HEK293 (cell line): ENCODE results near the gene MED13L.
A peak's percentile ranks its signal among the peaks of the same experiment; 100 is the strongest.

Source experiments
- GLI2 ChIP-seq: fragments of 450-650 bp; formaldehyde crosslinking; IDR thresholded peaks from 2 replicates; pipeline ENCODE4; 2017; ENCODE audit warnings: missing biosample characterization, missing genetic modification characterization, low read depth, borderline replicate concordance
- GLIS1 ChIP-seq: fragments of 450-650 bp; formaldehyde crosslinking; IDR thresholded peaks from 2 replicates; pipeline ENCODE4 v1.5.1; 2016; ENCODE audit warnings: missing biosample characterization, missing genetic modification characterization
- PRDM6 ChIP-seq: fragments of 450-650 bp; formaldehyde crosslinking; IDR thresholded peaks from 2 replicates; pipeline ENCODE4 v1.5.1; 2017; ENCODE audit warnings: missing biosample characterization, missing genetic modification characterization
- SP2 ChIP-seq: fragments of 450-650 bp; formaldehyde crosslinking; IDR thresholded peaks from 2 replicates; pipeline ENCODE4 v1.5.1; 2016; ENCODE audit warnings: missing biosample characterization, missing genetic modification characterization
- TSHZ1 ChIP-seq: fragments of 450-650 bp; formaldehyde crosslinking; IDR thresholded peaks from 2 replicates; pipeline ENCODE4 v1.5.1; 2016; ENCODE audit warnings: missing biosample characterization, missing genetic modification characterization, borderline replicate concordance
- YY1 ChIP-seq: fragments of 450-650 bp; formaldehyde crosslinking; IDR thresholded peaks from 2 replicates; pipeline ENCODE4 v1.5.1; 2018; ENCODE audit warnings: missing biosample characterization, missing genetic modification characterization
- ZBTB11 ChIP-seq: fragments of 450-650 bp; formaldehyde crosslinking; conservative IDR thresholded peaks from 2 replicates; pipeline ENCODE4 v1.5.1; 2016; ENCODE audit warnings: low read depth, missing biosample characterization, missing genetic modification characterization
- ZFP3 ChIP-seq: fragments of 450-650 bp; formaldehyde crosslinking; IDR thresholded peaks from 2 replicates; pipeline ENCODE4 v1.5.1; 2016; ENCODE audit warnings: low read depth, missing biosample characterization, missing genetic modification characterization
- ZNF146 ChIP-seq: fragments of 450-650 bp; formaldehyde crosslinking; IDR thresholded peaks from 2 replicates; pipeline ENCODE4 v1.5.1; 2016; ENCODE audit warnings: missing biosample characterization, missing genetic modification characterization
- ZNF221 ChIP-seq: fragments of 450-650 bp; formaldehyde crosslinking; IDR thresholded peaks from 2 replicates; pipeline ENCODE4 v1.5.1; 2017; ENCODE audit warnings: missing biosample characterization, missing genetic modification characterization, borderline replicate concordance
- ZNF248 ChIP-seq: fragments of 450-650 bp; formaldehyde crosslinking; IDR thresholded peaks from 2 replicates; pipeline ENCODE4 v1.5.1; 2017; ENCODE audit warnings: missing biosample characterization, missing genetic modification characterization
- ZNF26 ChIP-seq: fragments of 450-650 bp; formaldehyde crosslinking; IDR thresholded peaks from 2 replicates; pipeline ENCODE4 v1.5.1; 2016; ENCODE audit warnings: missing biosample characterization, missing genetic modification characterization
- ZNF274 ChIP-seq, 2 experiments: fragments of 200-500 bp in 1 of 2; fragments of 450-650 bp in 1 of 2; sonication (Bioruptor generic) in 1 of 2; formaldehyde crosslinking in 1 of 2; IDR thresholded peaks; 2 replicates each; pipeline versions ENCODE4 v1.5.1 to v1.6.1; 2014 to 2016; ENCODE audit warnings: borderline replicate concordance in 1 of 2, inconsistent platforms in 1 of 2, low read length in 1 of 2, missing biosample characterization in 1 of 2, missing genetic modification characterization in 1 of 2
- ZNF311 ChIP-seq: fragments of 450-650 bp; formaldehyde crosslinking; IDR thresholded peaks from 2 replicates; pipeline ENCODE4 v1.5.1; 2017; ENCODE audit warnings: missing biosample characterization, missing genetic modification characterization, borderline replicate concordance
- ZNF423 ChIP-seq: fragments of 450-650 bp; formaldehyde crosslinking; IDR thresholded peaks from 2 replicates; pipeline ENCODE4 v1.5.1; 2016; ENCODE audit warnings: missing biosample characterization, missing genetic modification characterization
- ZNF561 ChIP-seq: fragments of 450-650 bp; IDR thresholded peaks from 2 replicates; pipeline ENCODE4 v1.5.1; 2018; ENCODE audit warnings: missing biosample characterization, missing genetic modification characterization, borderline replicate concordance
- ZNF580 ChIP-seq: fragments of 450-650 bp; formaldehyde crosslinking; IDR thresholded peaks from 2 replicates; pipeline ENCODE4 v1.5.1; 2016; ENCODE audit warnings: missing biosample characterization, missing genetic modification characterization
- ZNF585B ChIP-seq: fragments of 450-650 bp; formaldehyde crosslinking; IDR thresholded peaks from 2 replicates; pipeline ENCODE4 v1.5.1; 2016; ENCODE audit warnings: missing biosample characterization, missing genetic modification characterization

MED13L gene

GRCh38 chr12:116257215-116257614, 20.3 kb downstream of the MED13L start (continued):
- no peak for TF ChIP-seq GLIS1 (tag by site-specific recombination)
- TF ChIP-seq GLI2 = no peak
- no peak for TF ChIP-seq ZNF26 (tag by site-specific recombination)
- no peak for TF ChIP-seq ZNF561 (tag by site-specific recombination)
- TF ChIP-seq ZNF146 (tag by site-specific recombination) = no peak
- peak; percentile 61 for TF ChIP-seq ZBTB11 (tag by site-specific recombination)
- no peak for TF ChIP-seq ZNF585B (tag by site-specific recombination)
- no peak for TF ChIP-seq SP2 (tag by site-specific recombination)
- TF ChIP-seq ZNF423 (tag by site-specific recombination) = no peak
- TF ChIP-seq PRDM6 = no peak
- no peak for TF ChIP-seq ZNF274 (IDR thresholded peaks at IDR 0.05; ENCODE audit: low read length)
- TF ChIP-seq ZNF274 (tag by site-specific recombination; IDR thresholded peaks at IDR 0.05; ENCODE audit: borderline replicate concordance) = no peak
- peak; percentile 47; the same call in 1 of the 2 replicates for TF ChIP-seq ZFP3 (tag by site-specific recombination)
- TF ChIP-seq ZNF311 = no peak
- TF ChIP-seq ZNF221 = no peak
- TF ChIP-seq TSHZ1 (tag by site-specific recombination) = no peak
- TF ChIP-seq ZNF580 (tag by site-specific recombination) = no peak
- TF ChIP-seq YY1 (tag by site-specific recombination) = peak; percentile 32; the same call in 1 of the 2 replicates
- TF ChIP-seq ZNF248 = no peak
